Glutamatergic neuron (in vitro differentiated cells): Measurements from ENCODE around the gene GAS2L1. TPM values are rescaled to one million over a fixed set of nuclear protein-coding genes. Genes with fewer than 3 reads are reported as not detected.
A peak's percentile ranks its signal among the peaks of the same experiment; 100 is the strongest.

Experiments used
- DNase-seq: peaks from one replicate; pipeline ENCODE4 v3.0.0; 2022
- H3K27ac Mint-ChIP-seq: one replicate; pipeline ENCODE4 v1.8.0; 2020; ENCODE audit warnings: mild to moderate bottlenecking, mixed read lengths, inconsistent platforms; ENCODE audit not compliant: unreplicated experiment
- H3K27me3 Mint-ChIP-seq: one replicate; pipeline ENCODE4 v1.8.0; 2020; ENCODE audit warnings: mild to moderate bottlenecking, moderate library complexity, mixed read lengths, inconsistent platforms; ENCODE audit not compliant: unreplicated experiment
- H3K36me3 Mint-ChIP-seq: one replicate; pipeline ENCODE4 v1.8.0; 2020; ENCODE audit warnings: mild to moderate bottlenecking, mixed read lengths, inconsistent platforms; ENCODE audit not compliant: unreplicated experiment
- H3K4me1 Mint-ChIP-seq: one replicate; pipeline ENCODE4 v1.8.0; 2020; ENCODE audit warnings: mild to moderate bottlenecking, low read depth, mixed read lengths, inconsistent platforms; ENCODE audit not compliant: unreplicated experiment
- H3K4me3 Mint-ChIP-seq: one replicate; pipeline ENCODE4 v1.8.0; 2020; ENCODE audit warnings: mild to moderate bottlenecking, mixed read lengths, inconsistent platforms; ENCODE audit not compliant: unreplicated experiment
- H3K9me3 Mint-ChIP-seq: one replicate; pipeline ENCODE4 v1.8.0; 2020; ENCODE audit warnings: mild to moderate bottlenecking, moderate library complexity, mixed read lengths, inconsistent platforms; ENCODE audit not compliant: unreplicated experiment
- total RNA-seq: library from RNA; stranded (reverse); fragmentation: NEBNext Ultra II Directional; extraction: Animal tissue kit (Norgen Biotek cat#: 25700); gene quantifications from one replicate; pipeline ENCODE4 v1.2.1, GENCODE V29; 2021; ENCODE audit not compliant: unreplicated experiment
- TF ChIP-seq, protein P1 (sequence below): fragments of 200-600 bp; sonication (generic); IDR thresholded peaks from one replicate; pipeline ENCODE4 v1.5.0; 2021; ENCODE audit not compliant: partially characterized antibody, unreplicated experiment

GAS2L1 gene
- total RNA-seq, 1 donor from 2014 or later = 10.3 TPM

DNA sequence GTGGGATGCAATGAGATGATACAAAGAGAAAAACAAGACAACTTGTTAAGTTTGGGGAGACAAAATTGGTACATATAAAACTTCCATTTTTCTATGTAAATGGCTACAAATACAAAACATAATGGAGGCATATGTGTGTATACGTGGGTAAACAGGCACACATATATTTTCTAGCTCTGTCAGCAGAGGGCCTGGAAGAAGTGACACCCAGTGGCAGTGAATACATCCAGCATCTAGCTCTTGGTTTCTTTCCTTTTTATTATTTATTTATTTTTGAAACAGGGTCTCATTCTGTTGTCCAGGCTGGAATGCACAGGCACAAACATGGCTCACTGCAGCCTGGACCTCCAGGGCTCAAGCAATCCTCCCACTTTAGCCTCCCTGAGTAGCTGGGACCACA lies 14.1 kb downstream of the GAS2L1 start:
- peaks cover 5% of the 10 kb centered on the region for H3K9me3 Mint-ChIP-seq
- H3K27me3 Mint-ChIP-seq = peaks cover 10% of the 10 kb centered on the region
- no peaks in the 10 kb centered on the region for H3K4me1 Mint-ChIP-seq
- H3K36me3 Mint-ChIP-seq = peaks cover 10% of the 10 kb centered on the region
- no peak for DNase-seq
- no peak overlapping the region for H3K27ac Mint-ChIP-seq
- no peak overlapping the region for H3K4me3 Mint-ChIP-seq
- TF ChIP-seq, protein P1, sequence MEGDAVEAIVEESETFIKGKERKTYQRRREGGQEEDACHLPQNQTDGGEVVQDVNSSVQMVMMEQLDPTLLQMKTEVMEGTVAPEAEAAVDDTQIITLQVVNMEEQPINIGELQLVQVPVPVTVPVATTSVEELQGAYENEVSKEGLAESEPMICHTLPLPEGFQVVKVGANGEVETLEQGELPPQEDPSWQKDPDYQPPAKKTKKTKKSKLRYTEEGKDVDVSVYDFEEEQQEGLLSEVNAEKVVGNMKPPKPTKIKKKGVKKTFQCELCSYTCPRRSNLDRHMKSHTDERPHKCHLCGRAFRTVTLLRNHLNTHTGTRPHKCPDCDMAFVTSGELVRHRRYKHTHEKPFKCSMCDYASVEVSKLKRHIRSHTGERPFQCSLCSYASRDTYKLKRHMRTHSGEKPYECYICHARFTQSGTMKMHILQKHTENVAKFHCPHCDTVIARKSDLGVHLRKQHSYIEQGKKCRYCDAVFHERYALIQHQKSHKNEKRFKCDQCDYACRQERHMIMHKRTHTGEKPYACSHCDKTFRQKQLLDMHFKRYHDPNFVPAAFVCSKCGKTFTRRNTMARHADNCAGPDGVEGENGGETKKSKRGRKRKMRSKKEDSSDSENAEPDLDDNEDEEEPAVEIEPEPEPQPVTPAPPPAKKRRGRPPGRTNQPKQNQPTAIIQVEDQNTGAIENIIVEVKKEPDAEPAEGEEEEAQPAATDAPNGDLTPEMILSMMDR = no peak

DNA sequence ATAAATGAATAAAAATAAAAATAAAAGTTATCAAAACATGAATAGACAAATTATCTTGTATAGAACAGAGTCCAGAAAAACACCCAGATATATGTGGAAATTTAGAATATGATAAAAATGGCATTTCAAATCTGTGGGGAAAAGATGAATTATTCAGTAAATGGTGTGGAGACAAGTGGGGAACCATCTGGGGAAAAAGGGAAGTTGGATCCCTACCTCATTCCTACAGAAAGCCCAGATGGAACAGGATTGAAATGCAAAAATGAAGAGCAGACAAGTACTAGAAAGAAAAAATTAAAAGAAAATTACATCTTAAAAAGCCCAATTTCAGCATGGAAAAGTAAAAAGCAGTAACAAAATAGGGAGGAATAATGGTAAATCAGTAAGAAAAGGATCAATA lies 17.2 kb downstream of the GAS2L1 start:
- Mint-ChIP-seq H3K27ac (no peak overlapping the region), H3K4me3 (no peak overlapping the region), H3K9me3 (peaks cover 7% of the 10 kb centered on the region), H3K4me1 (peaks cover 5% of the 10 kb centered on the region), H3K27me3 (peaks cover 2% of the 10 kb centered on the region), H3K36me3 (no peaks in the 10 kb centered on the region)
- TF ChIP-seq, protein P1 = no peak
- no peak for DNase-seq

DNA sequence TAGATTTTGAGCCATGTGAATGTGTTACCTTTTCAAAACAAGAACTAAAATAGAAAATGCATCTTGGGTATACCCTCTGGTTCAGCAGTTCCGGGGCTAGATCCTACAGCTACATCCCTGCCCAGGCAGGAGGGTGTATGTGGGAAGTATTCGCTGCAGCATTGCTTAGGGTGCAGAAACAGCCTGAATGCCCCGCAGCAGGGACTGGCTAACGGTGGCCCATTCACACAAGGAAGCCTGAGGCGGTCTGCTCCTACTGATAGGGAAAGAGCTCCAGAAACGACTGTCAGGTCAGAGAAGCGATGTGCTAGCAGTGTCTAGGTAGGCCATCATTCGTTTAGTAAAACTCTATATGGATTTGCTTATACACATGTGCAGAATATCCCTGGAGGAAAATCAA lies 18.9 kb downstream of the GAS2L1 start:
- H3K27ac Mint-ChIP-seq = no peak overlapping the region
- H3K36me3 Mint-ChIP-seq = no peaks in the 10 kb centered on the region
- H3K27me3 Mint-ChIP-seq = peaks cover 2% of the 10 kb centered on the region
- TF ChIP-seq, protein P1 = no peak
- peaks cover 9% of the 10 kb centered on the region for H3K4me1 Mint-ChIP-seq
- peaks cover 7% of the 10 kb centered on the region for H3K9me3 Mint-ChIP-seq
- DNase-seq = no peak
- no peak overlapping the region for H3K4me3 Mint-ChIP-seq

DNA sequence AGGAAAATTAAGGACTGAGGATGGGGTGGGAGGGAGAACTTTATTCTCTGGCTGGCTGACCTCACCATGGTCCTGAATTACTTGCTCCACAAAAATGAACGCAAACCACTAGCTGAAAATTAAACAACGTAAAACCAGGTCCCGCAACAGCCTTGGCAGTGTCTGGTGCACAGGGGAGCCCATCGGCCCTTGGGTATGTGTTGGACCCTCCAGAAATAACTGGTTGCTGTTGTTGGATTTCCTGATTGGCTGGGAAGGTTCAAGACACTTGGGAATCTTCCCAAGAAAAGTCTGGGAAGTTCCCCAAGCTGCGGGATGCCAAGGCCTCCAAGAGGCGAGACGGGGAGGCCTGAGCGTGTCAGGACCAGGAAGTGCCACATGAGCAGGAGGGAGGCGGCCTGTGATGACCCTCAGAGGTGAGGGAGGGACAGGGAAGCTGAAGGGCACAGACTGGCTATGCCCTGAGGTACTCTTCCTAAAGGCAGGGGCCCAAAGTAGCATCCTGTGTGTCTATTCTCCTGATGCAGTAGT lies 19.4 kb downstream of the GAS2L1 start:
- Mint-ChIP-seq H3K27me3 (peaks cover 2% of the 10 kb centered on the region), H3K4me1 (peaks cover 9% of the 10 kb centered on the region), H3K36me3 (no peaks in the 10 kb centered on the region), H3K27ac (no peak overlapping the region), H3K4me3 (no peak overlapping the region), H3K9me3 (peaks cover 7% of the 10 kb centered on the region)
- TF ChIP-seq, protein P1 = no peak
- no peak for DNase-seq

DNA sequence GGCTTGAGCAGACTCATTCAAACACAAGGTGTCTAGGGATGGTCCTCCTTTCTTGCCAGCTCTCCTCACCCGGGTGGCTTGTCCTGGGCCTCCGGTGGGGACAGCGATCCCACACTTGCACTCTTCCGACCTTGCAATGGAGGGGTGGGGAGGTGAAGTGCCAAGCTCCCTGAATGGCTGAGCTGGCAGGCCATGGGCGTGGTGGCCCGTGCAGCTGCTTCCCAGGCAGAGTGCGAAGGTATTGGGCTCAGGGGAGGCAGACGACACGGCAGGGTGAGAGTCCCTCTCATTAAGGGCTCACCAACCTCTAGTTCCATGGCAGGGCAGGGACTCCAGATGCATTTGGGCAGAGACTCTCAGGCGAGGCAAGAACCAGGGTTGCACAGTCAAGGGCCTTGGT lies 20.0 kb downstream of the GAS2L1 start:
- peaks cover 7% of the 10 kb centered on the region for H3K9me3 Mint-ChIP-seq
- TF ChIP-seq, protein P1 = no peak

More for the DNA sequence above, 20.0 kb downstream of the GAS2L1 start:
- H3K4me3 Mint-ChIP-seq = no peak overlapping the region
- H3K4me1 Mint-ChIP-seq = peaks cover 9% of the 10 kb centered on the region
- no peak for DNase-seq
- H3K36me3 Mint-ChIP-seq = no peaks in the 10 kb centered on the region
- peaks cover 2% of the 10 kb centered on the region for H3K27me3 Mint-ChIP-seq
- peak overlapping the region; percentile 33 for H3K27ac Mint-ChIP-seq
